ENCODE data around the gene RNF212.

DNA sequence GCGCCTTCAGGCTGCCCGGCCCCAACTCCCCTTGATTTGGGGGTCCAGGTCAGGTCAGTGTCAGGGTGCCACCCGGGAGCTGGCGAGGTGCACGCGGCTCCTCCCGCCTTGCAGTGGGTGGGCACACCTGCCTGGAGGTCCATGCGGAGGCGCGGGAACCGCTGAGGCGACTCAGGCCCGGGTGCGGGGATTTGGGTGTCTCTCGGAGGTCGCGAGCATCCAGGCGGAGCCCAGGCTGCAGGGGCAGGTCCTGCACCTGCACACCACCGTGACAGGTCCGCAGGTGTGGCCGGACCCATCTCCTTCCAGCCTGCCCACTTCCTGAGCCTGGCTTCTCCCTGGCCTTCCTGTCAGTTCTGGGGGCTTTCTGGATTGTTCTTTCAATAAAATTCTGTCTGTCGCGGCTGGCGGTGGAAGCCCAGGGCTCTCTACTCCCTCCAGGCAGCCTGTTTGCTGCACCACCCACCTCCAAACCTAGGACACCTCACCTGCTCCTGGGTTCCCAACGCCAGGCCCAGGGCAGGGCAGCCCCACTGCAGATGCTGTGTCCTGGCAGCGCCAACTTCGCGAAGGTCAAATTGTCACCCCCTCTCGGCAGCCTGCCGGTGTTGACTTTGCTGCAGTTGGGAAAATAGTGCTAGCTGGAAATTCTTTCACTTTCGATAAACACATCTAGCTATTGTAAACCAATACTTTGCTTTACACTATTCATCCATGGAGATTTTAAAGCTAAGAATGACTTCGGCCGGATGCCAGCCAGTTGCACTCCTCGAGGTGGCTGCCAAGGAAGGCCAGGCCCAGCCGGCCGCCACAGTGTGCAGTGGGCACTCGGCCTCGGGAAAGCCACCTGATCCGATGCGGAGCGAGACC lies 66.0 kb downstream of the RNF212 start:
- TF ChIP-seq, protein P1, sequence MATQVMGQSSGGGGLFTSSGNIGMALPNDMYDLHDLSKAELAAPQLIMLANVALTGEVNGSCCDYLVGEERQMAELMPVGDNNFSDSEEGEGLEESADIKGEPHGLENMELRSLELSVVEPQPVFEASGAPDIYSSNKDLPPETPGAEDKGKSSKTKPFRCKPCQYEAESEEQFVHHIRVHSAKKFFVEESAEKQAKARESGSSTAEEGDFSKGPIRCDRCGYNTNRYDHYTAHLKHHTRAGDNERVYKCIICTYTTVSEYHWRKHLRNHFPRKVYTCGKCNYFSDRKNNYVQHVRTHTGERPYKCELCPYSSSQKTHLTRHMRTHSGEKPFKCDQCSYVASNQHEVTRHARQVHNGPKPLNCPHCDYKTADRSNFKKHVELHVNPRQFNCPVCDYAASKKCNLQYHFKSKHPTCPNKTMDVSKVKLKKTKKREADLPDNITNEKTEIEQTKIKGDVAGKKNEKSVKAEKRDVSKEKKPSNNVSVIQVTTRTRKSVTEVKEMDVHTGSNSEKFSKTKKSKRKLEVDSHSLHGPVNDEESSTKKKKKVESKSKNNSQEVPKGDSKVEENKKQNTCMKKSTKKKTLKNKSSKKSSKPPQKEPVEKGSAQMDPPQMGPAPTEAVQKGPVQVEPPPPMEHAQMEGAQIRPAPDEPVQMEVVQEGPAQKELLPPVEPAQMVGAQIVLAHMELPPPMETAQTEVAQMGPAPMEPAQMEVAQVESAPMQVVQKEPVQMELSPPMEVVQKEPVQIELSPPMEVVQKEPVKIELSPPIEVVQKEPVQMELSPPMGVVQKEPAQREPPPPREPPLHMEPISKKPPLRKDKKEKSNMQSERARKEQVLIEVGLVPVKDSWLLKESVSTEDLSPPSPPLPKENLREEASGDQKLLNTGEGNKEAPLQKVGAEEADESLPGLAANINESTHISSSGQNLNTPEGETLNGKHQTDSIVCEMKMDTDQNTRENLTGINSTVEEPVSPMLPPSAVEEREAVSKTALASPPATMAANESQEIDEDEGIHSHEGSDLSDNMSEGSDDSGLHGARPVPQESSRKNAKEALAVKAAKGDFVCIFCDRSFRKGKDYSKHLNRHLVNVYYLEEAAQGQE (IDR thresholded peaks at IDR 0.05; ENCODE audit: insufficient read depth in 1 of 2, low read depth in 2 of 2, low read length in 2 of 2): no peak
- TF ChIP-seq TAF1 (IDR thresholded peaks at IDR 0.05; ENCODE audit: borderline replicate concordance, insufficient read depth, low read length) (no peak), POLR2AphosphoS5 (IDR thresholded peaks at IDR 0.05; ENCODE audit: low read depth, low read length) (no peak)
